ENCODE measurements around the gene OR4D6. TPM values are rescaled to one million over a fixed set of nuclear protein-coding genes. Genes with fewer than 3 reads are reported as not detected.

The OR4D6 gene
- not detected for total RNA-seq

GRCh38 chr11:59456661-59457060, at the start of gene OR4D6:
TSS of gene OR4D6 (plus strand) at chr11:59456961. CDS start at chr11:59456961, 0 bp downstream.
- H3K4me3 ChIP-seq = no peak within 1 kb of the TSS
- no peak for TF ChIP-seq POLR2A (IDR thresholded peaks at IDR 0.05)
- no peak for TF ChIP-seq CTCF (IDR thresholded peaks at IDR 0.05)
- intact Hi-C loops (cut with DNase I; ENCODE audit: low total_unique reads) = no loop called here
- no peaks in the 10 kb centered on the region for H3K36me3 ChIP-seq
- H3K4me1 ChIP-seq = no peaks in the 10 kb centered on the region
- H3K27me3 ChIP-seq = no peaks in the 10 kb centered on the region
- H3K27ac ChIP-seq = no peak within 1 kb of the TSS
- no peak for DNase-seq
- no peaks in the 10 kb centered on the region for H3K9me3 ChIP-seq

GRCh38 chr11:59413646-59414045, 43.1 kb upstream of the OR4D6 start:
- TF ChIP-seq CTCF (IDR thresholded peaks at IDR 0.05) (no peak), POLR2A (IDR thresholded peaks at IDR 0.05) (no peak)
- DNase-seq = no peak
- Histone ChIP-seq H3K9me3 (no peaks in the 10 kb centered on the region), H3K27ac (no peak overlapping the region), H3K36me3 (no peaks in the 10 kb centered on the region), H3K4me1 (no peaks in the 10 kb centered on the region), H3K27me3 (no peaks in the 10 kb centered on the region), H3K4me3 (no peak overlapping the region)
- intact Hi-C loops (cut with DNase I; ENCODE audit: low total_unique reads) = no loop called here

GRCh38 chr11:59415111-59415510, 41.6 kb upstream of the OR4D6 start:
- Histone ChIP-seq H3K9me3 (no peaks in the 10 kb centered on the region), H3K27me3 (no peaks in the 10 kb centered on the region), H3K36me3 (no peaks in the 10 kb centered on the region), H3K4me1 (no peaks in the 10 kb centered on the region), H3K4me3 (no peak overlapping the region), H3K27ac (no peak overlapping the region)
- no peak for DNase-seq
- intact Hi-C loops (cut with DNase I; ENCODE audit: low total_unique reads) = no loop called here
- no peak for TF ChIP-seq POLR2A (IDR thresholded peaks at IDR 0.05)
- no peak for TF ChIP-seq CTCF (IDR thresholded peaks at IDR 0.05)

GRCh38 chr11:59416613-59417012, 40.1 kb upstream of the OR4D6 start:
- H3K9me3 ChIP-seq = no peaks in the 10 kb centered on the region
- DNase-seq = no peak
- no peak for TF ChIP-seq CTCF (IDR thresholded peaks at IDR 0.05)
- intact Hi-C loops (cut with DNase I; ENCODE audit: low total_unique reads) = no loop called here
- H3K27ac ChIP-seq = no peak overlapping the region
- H3K36me3 ChIP-seq = no peaks in the 10 kb centered on the region
- H3K4me1 ChIP-seq = no peaks in the 10 kb centered on the region
- no peaks in the 10 kb centered on the region for H3K27me3 ChIP-seq
- no peak overlapping the region for H3K4me3 ChIP-seq

- H3K27me3 ChIP-seq = no peaks in the 10 kb centered on the region
- no peak overlapping the region for H3K4me3 ChIP-seq
- no peak overlapping the region for H3K27ac ChIP-seq
- no peaks in the 10 kb centered on the region for H3K36me3 ChIP-seq
- no peak for TF ChIP-seq POLR2A (IDR thresholded peaks at IDR 0.05)
- TF ChIP-seq CTCF (IDR thresholded peaks at IDR 0.05) = no peak
- no peaks in the 10 kb centered on the region for H3K9me3 ChIP-seq
- no peak for DNase-seq
- no peaks in the 10 kb centered on the region for H3K4me1 ChIP-seq
- intact Hi-C loops (cut with DNase I; ENCODE audit: low total_unique reads) = no loop called here
Measured at GRCh38 chr11:59417023-59417422, 39.7 kb upstream of the OR4D6 start.

Measured in uterus (tissue), 4 donors.